MM.1S (cell line): Measurements from ENCODE around the gene SNX19.

Experiments used
- DNase-seq: peaks from one replicate; pipeline ENCODE4 v3.0.0-alpha.2; 2015
- H2AFZ ChIP-seq: fragments of 300-600 bp; sonication (generic); 2 replicates; pipeline ENCODE4 v1.6.0; 2016; ENCODE audit warnings: antibody characterized with exemption, low read length
- H3F3A ChIP-seq: fragments of 300-600 bp; sonication (generic); 2 replicates; pipeline ENCODE4 v1.6.1; 2016; ENCODE audit warnings: mild to moderate bottlenecking, antibody characterized with exemption, low read length, moderate library complexity, mixed read lengths; ENCODE audit not compliant: insufficient read depth
- H3K27ac ChIP-seq: fragments of 300-600 bp; sonication (generic); 2 replicates; pipeline ENCODE4 v1.5.1; 2016; ENCODE audit warnings: mild to moderate bottlenecking, low read length
- H3K27me3 ChIP-seq: fragments of 300-600 bp; sonication (generic); replicated peaks from 2 replicates; pipeline ENCODE4 v1.6.0; 2016; ENCODE audit warnings: low read length; ENCODE audit not compliant: insufficient read depth
- H3K36me3 ChIP-seq: fragments of 300-600 bp; sonication (generic); replicated peaks from 2 replicates; pipeline ENCODE4 v1.6.1; 2016; ENCODE audit warnings: mild to moderate bottlenecking, low read length, mixed read lengths; ENCODE audit not compliant: insufficient read depth
- H3K4me1 ChIP-seq: fragments of 300-600 bp; sonication (generic); 2 replicates; pipeline ENCODE4 v1.6.1; 2016; ENCODE audit warnings: low read length, mixed read lengths
- H3K4me2 ChIP-seq: fragments of 300-600 bp; sonication (generic); 2 replicates; pipeline ENCODE4 v1.6.0; 2016; ENCODE audit warnings: low read depth, low read length
- H3K4me3 ChIP-seq: fragments of 300-600 bp; sonication (generic); 2 replicates; pipeline ENCODE4 v1.5.1; 2016; ENCODE audit warnings: low read length, mixed read lengths
- H3K79me2 ChIP-seq: fragments of 300-600 bp; sonication (generic); 2 replicates; pipeline ENCODE4 v1.6.1; 2016; ENCODE audit warnings: mixed run types, low read length, mixed read lengths
- H3K9ac ChIP-seq: fragments of 300-600 bp; sonication (generic); 2 replicates; pipeline ENCODE4 v1.6.1; 2016; ENCODE audit warnings: low read length, mixed read lengths
- H3K9me2 ChIP-seq: fragments of 300-600 bp; sonication (generic); replicated peaks from 2 replicates; pipeline ENCODE4 v1.6.1; 2016; ENCODE audit warnings: mild to moderate bottlenecking, low read length, mixed read lengths; ENCODE audit not compliant: insufficient read depth
- H3K9me3 ChIP-seq: fragments of 300-600 bp; sonication (generic); replicated peaks from 2 replicates; pipeline ENCODE4 v1.6.1; 2016; ENCODE audit warnings: mild to moderate bottlenecking, low read length, mixed read lengths; ENCODE audit not compliant: insufficient read depth
- H4K20me1 ChIP-seq: fragments of 300-600 bp; sonication (generic); 2 replicates; pipeline ENCODE4 v1.6.1; 2016; ENCODE audit warnings: mild to moderate bottlenecking, low read length, moderate library complexity, mixed read lengths; ENCODE audit not compliant: insufficient read depth
- EZH2 ChIP-seq: fragments of 300-600 bp; sonication (generic); optimal IDR thresholded peaks from 2 replicates; pipeline ENCODE3; 2017; ENCODE audit warnings: low read depth, mild to moderate bottlenecking, antibody characterized with exemption, low read length, mixed read lengths
- EZH2phosphoT487 ChIP-seq: fragments of 300-600 bp; sonication (generic); IDR thresholded peaks from 2 replicates; pipeline ENCODE4 v1.6.1; 2018; ENCODE audit warnings: antibody characterized with exemption, low read length
- TF ChIP-seq, protein P1 (sequence below): fragments of 300-600 bp; sonication (generic); IDR thresholded peaks from 2 replicates; pipeline ENCODE4 v1.5.1; 2016; ENCODE audit warnings: antibody characterized with exemption, low read length, mixed read lengths

Gene SNX19

DNA sequence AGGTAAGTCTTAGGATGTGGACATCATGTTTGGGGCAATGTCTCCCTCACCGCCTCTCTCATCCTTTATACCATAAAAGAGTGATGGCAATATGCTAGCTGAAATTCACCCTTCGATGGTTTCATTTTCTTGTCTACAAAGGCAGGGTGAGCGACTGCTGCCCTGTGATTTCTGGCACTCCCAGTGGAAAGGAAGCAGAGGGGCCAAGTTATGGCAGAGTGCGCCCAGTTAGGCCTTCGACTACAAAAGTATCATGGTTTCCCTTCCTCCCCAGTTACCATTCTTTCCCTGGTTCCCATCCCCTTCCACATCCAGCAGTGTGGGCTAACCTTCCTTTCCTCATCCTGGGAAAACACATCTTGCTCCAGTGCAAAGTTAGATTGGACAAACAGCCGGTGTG is 43.8 kb downstream of the SNX19 start:
- Histone ChIP-seq H3K36me3 (no peaks in the 10 kb centered on the region), H3K27ac (no peak overlapping the region), H3K9me3 (no peaks in the 10 kb centered on the region), H3K79me2 (no peaks in the 10 kb centered on the region), H2AFZ (no peak overlapping the region), H3F3A (no peaks in the 10 kb centered on the region), H4K20me1 (no peaks in the 10 kb centered on the region), H3K27me3 (no peaks in the 10 kb centered on the region), H3K4me1 (no peaks in the 10 kb centered on the region), H3K9me2 (no peaks in the 10 kb centered on the region), H3K4me3 (no peak overlapping the region), H3K9ac (no peak overlapping the region), H3K4me2 (no peak overlapping the region)
- no peak for TF ChIP-seq EZH2phosphoT487
- TF ChIP-seq, protein P1, sequence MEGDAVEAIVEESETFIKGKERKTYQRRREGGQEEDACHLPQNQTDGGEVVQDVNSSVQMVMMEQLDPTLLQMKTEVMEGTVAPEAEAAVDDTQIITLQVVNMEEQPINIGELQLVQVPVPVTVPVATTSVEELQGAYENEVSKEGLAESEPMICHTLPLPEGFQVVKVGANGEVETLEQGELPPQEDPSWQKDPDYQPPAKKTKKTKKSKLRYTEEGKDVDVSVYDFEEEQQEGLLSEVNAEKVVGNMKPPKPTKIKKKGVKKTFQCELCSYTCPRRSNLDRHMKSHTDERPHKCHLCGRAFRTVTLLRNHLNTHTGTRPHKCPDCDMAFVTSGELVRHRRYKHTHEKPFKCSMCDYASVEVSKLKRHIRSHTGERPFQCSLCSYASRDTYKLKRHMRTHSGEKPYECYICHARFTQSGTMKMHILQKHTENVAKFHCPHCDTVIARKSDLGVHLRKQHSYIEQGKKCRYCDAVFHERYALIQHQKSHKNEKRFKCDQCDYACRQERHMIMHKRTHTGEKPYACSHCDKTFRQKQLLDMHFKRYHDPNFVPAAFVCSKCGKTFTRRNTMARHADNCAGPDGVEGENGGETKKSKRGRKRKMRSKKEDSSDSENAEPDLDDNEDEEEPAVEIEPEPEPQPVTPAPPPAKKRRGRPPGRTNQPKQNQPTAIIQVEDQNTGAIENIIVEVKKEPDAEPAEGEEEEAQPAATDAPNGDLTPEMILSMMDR = no peak
- TF ChIP-seq EZH2 = no peak
- no peak for DNase-seq

DNA sequence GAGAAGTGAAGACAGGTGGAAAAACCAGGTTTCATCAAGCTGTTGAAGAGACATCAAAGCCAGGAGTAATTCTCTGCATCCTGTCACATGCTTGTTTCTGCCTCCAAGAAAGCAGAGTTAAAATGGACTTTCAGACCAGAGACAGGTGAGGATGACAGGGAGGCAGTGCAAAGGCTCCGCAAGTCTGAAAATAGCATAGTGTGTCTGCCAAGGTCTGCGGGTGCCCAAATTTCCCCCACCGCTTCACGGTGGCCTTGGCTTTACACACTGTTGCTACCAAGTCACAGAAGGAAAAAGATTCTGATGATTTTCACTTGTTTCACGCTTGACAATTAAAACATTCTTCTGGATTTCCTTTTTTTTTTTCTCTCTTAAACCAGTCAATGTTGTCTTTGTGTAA is 44.2 kb downstream of the SNX19 start:
- Histone ChIP-seq H3K27me3 (no peaks in the 10 kb centered on the region), H3K4me1 (no peaks in the 10 kb centered on the region), H3K9me3 (no peaks in the 10 kb centered on the region), H3K4me3 (no peak overlapping the region), H3K9me2 (no peaks in the 10 kb centered on the region), H4K20me1 (no peaks in the 10 kb centered on the region), H3F3A (no peaks in the 10 kb centered on the region), H3K27ac (no peak overlapping the region), H3K9ac (no peak overlapping the region), H3K79me2 (no peaks in the 10 kb centered on the region), H3K36me3 (no peaks in the 10 kb centered on the region), H2AFZ (no peak overlapping the region), H3K4me2 (no peak overlapping the region)
- DNase-seq = no peak
- TF ChIP-seq EZH2phosphoT487 (no peak), EZH2 (no peak)
- TF ChIP-seq, protein P1 = no peak

DNA sequence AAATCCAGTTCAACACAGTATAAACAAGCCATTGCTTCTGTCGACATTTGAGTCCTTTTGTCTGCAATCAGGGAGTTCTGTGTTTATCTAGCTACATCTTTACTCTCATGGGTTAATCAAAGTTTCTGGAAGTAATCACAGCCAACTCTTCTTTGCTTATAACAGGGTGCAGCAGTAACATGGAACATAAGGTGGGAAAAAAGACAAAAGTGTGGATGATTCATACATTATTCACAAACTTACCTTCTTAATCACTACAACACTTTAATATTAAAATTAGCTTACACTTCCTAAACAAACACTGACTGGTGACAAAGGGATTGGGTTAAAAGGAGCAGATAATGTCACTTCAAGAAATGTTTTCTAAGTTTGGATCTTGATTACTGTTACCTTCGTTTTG is 44.7 kb downstream of the SNX19 start:
- no peak for DNase-seq
- no peaks in the 10 kb centered on the region for H3F3A ChIP-seq
- H2AFZ ChIP-seq = no peak overlapping the region
- H4K20me1 ChIP-seq = no peaks in the 10 kb centered on the region
- H3K4me2 ChIP-seq = no peak overlapping the region
- no peaks in the 10 kb centered on the region for H3K27me3 ChIP-seq
- no peaks in the 10 kb centered on the region for H3K36me3 ChIP-seq
- H3K4me3 ChIP-seq = no peak overlapping the region
- H3K27ac ChIP-seq = no peak overlapping the region
- no peaks in the 10 kb centered on the region for H3K79me2 ChIP-seq
- H3K9me2 ChIP-seq = no peaks in the 10 kb centered on the region
- no peak overlapping the region for H3K9ac ChIP-seq
- TF ChIP-seq EZH2phosphoT487 (no peak), EZH2 (no peak)
- TF ChIP-seq, protein P1 = no peak
- H3K9me3 ChIP-seq = no peaks in the 10 kb centered on the region
- no peaks in the 10 kb centered on the region for H3K4me1 ChIP-seq
